ENCODE data around the gene ITPRIP.

GRCh38 chr10:104276192-104276591 lies 62.1 kb downstream of the ITPRIP start:
- TF ChIP-seq CTCF (IDR thresholded peaks at IDR 0.05; ENCODE audit: low read depth, low read length) = no peak
- TF ChIP-seq EZH2phosphoT487 (IDR thresholded peaks at IDR 0.05; ENCODE audit: low read depth) = no peak

Measured in OCI-LY3 (cell line).